Sigmoid colon (tissue), 7 donors: Measurements from ENCODE around the gene LINGO3. TPM values are rescaled to one million over a fixed set of nuclear protein-coding genes. Genes with fewer than 3 reads are reported as not detected.

ENCODE experiments used
- DNase-seq: peaks from one replicate; pipeline ENCODE4 v3.0.0-alpha.2; 2019
- H3K27ac ChIP-seq, 4 donors: fragments of 200-600 bp; sonication (generic); one replicate each; pipeline ENCODE4 v1.5.1; 2016 to 2019; ENCODE audit warnings: mild to moderate bottlenecking in 1 of 4
- H3K27me3 ChIP-seq, 3 donors: fragments of 200-600 bp; sonication (generic); one replicate each; pipeline ENCODE4 v1.5.1; 2019; ENCODE audit warnings: mild to moderate bottlenecking in 1 of 3
- H3K36me3 ChIP-seq, 4 donors: fragments of 200-600 bp; sonication (generic); one replicate each; pipeline ENCODE4 v1.5.1; 2016 to 2019
- H3K4me1 ChIP-seq, 4 donors: fragments of 200-600 bp; sonication (generic); one replicate each; pipeline ENCODE4 v1.5.1; 2017 to 2019
- H3K4me3 ChIP-seq, 4 donors: fragments of 200-600 bp; sonication (generic); one replicate each; pipeline ENCODE4 v1.5.1; 2017 to 2019; ENCODE audit warnings: mild to moderate bottlenecking in 2 of 4, moderate library complexity in 1 of 4
- H3K9me3 ChIP-seq, 4 donors: fragments of 200-600 bp in 3 of 4; sonication (generic) in 3 of 4; one replicate each; pipeline versions ENCODE4 v1.5.1 to v1.6.1; 2013 to 2019
- CTCF ChIP-seq, 4 experiments: fragments of 450-650 bp in 3 of 4; fragments of 200-600 bp in 1 of 4; IDR thresholded peaks; one replicate each; pipeline ENCODE4 v1.5.1; 2016 to 2019; ENCODE audit warnings: antibody characterized with exemption in 4 of 4, mild to moderate bottlenecking in 3 of 4, moderate library complexity in 2 of 4
- EP300 ChIP-seq, 4 donors: sonication (generic); formaldehyde crosslinking; IDR thresholded peaks; one replicate each; pipeline ENCODE4 v1.6.1; 2017; ENCODE audit warnings: antibody characterized with exemption in 4 of 4
- POLR2A ChIP-seq, 2 donors: fragments of 450-650 bp; IDR thresholded peaks; one replicate each; pipeline ENCODE4 v1.6.1; 2016; ENCODE audit warnings: antibody characterized with exemption in 2 of 2, mild to moderate bottlenecking in 2 of 2, moderate library complexity in 2 of 2
- POLR2AphosphoS5 ChIP-seq, 4 donors: sonication (generic); formaldehyde crosslinking; IDR thresholded peaks; one replicate each; pipeline ENCODE4 v1.6.1; 2017; ENCODE audit warnings: antibody characterized with exemption in 4 of 4
- WGBS, 2 donors: extraction: QIAGEN DNeasy Blood & Tissue Kit; methylation state at CpG; one replicate each; pipeline ENCODE4 v1.1.7; 2013; 5-methylcytosine and 5-hydroxymethylcytosine counted together
- intact Hi-C: fragments of 100-400 bp; cut with DNase I; formaldehyde crosslinking; loops from one replicate; pipeline ENCODE4 v1.15.1; 2023
- polyA plus RNA-seq, 3 donors: library from polyadenylated mRNA; stranded (reverse); fragments of 200-250 nt; gene quantifications; one replicate each; pipeline ENCODE4 v1.2.3, GENCODE V29; 2013
- total RNA-seq, 4 donors: library from RNA; depleted of rRNA; stranded (reverse); fragments of >200 nt; gene quantifications; one replicate each; pipeline ENCODE4 v1.1.0, GENCODE V29; 2016
- donor health status: healthy with polysubstance abuse.
- donor health status: Bipolar disorder and iron deficiency.
- donor health status: healthy.

Gene LINGO3
- total and polyA plus RNA-seq, 7 donors: 0.14 to 0.70 TPM; not detected in 5

- no peaks in the 10 kb centered on the region for H3K4me1 ChIP-seq
- no peak for DNase-seq
- intact Hi-C loops: no loop called here
- no peaks in the 10 kb centered on the region for H3K27me3 ChIP-seq
- WGBS, 2 donors: 91 to 93% methylated on average over 34 of the region's 34 CpGs
- H3K9me3 ChIP-seq: no peaks in the 10 kb centered on the region
- peaks cover 0 to 34% (median 6%) of the 10 kb centered on the region in 4 donors for H3K36me3 ChIP-seq
- no peak for TF ChIP-seq POLR2AphosphoS5 (IDR thresholded peaks at IDR 0.05)
- no peak for TF ChIP-seq POLR2A (IDR thresholded peaks at IDR 0.05)
- no peak for TF ChIP-seq EP300 (IDR thresholded peaks at IDR 0.05)
- no peak for TF ChIP-seq CTCF (IDR thresholded peaks at IDR 0.05)
- H3K4me3 ChIP-seq: no peak overlapping the region
- H3K27ac ChIP-seq: no peak overlapping the region
These were observed 46.1 kb upstream of the LINGO3 start for GRCh38 chr19:2353887-2354592.

- H3K4me1 ChIP-seq: no peaks in the 10 kb centered on the region
- no peaks in the 10 kb centered on the region for H3K27me3 ChIP-seq
- DNase-seq: no peak
- 84 to 91% methylated on average over 45 of the region's 45 CpGs for WGBS, 2 donors
- H3K36me3 ChIP-seq: peaks cover 0 to 38% (median 6%) of the 10 kb centered on the region in 4 donors
- H3K4me3 ChIP-seq: no peak overlapping the region
- H3K27ac ChIP-seq: no peak overlapping the region
- H3K9me3 ChIP-seq: no peaks in the 10 kb centered on the region
- intact Hi-C loops: no loop called here
- TF ChIP-seq POLR2AphosphoS5 (IDR thresholded peaks at IDR 0.05) (no peak), CTCF (IDR thresholded peaks at IDR 0.05) (no peak), EP300 (IDR thresholded peaks at IDR 0.05) (no peak), POLR2A (IDR thresholded peaks at IDR 0.05) (no peak)
These were observed 45.4 kb upstream of the LINGO3 start for GRCh38 chr19:2353159-2353886.

- 94 to 95% methylated on average over 24 of the region's 24 CpGs for WGBS, 2 donors
- H3K36me3 ChIP-seq: peaks cover 0 to 38% (median 6%) of the 10 kb centered on the region in 4 donors
- no peak for DNase-seq
These were observed 44.2 kb upstream of the LINGO3 start for GRCh38 chr19:2352121-2352520.

GRCh38 chr19:2351591-2351990, 43.6 kb upstream of the LINGO3 start:
- H3K4me3 ChIP-seq: no peak overlapping the region
- WGBS, 2 donors: 95 to 96% methylated on average over 28 of the region's 28 CpGs
- H3K27ac ChIP-seq: no peak overlapping the region
- no peaks in the 10 kb centered on the region for H3K4me1 ChIP-seq
- DNase-seq: no peak
- H3K9me3 ChIP-seq: no peaks in the 10 kb centered on the region
- intact Hi-C loops: no loop called here
- H3K27me3 ChIP-seq: no peaks in the 10 kb centered on the region
- no peak for TF ChIP-seq POLR2A (IDR thresholded peaks at IDR 0.05)
- no peak for TF ChIP-seq EP300 (IDR thresholded peaks at IDR 0.05)
- no peak for TF ChIP-seq POLR2AphosphoS5 (IDR thresholded peaks at IDR 0.05)
- TF ChIP-seq CTCF (IDR thresholded peaks at IDR 0.05): no peak
- peaks cover 0 to 40% (median 6%) of the 10 kb centered on the region in 4 donors for H3K36me3 ChIP-seq

More at GRCh38 chr19:2352121-2352520, 44.2 kb upstream of the LINGO3 start:
- no peaks in the 10 kb centered on the region for H3K27me3 ChIP-seq
- TF ChIP-seq EP300 (IDR thresholded peaks at IDR 0.05) (no peak), CTCF (IDR thresholded peaks at IDR 0.05) (no peak), POLR2A (IDR thresholded peaks at IDR 0.05) (no peak), POLR2AphosphoS5 (IDR thresholded peaks at IDR 0.05) (no peak)
- no peak overlapping the region for H3K27ac ChIP-seq
- intact Hi-C loops: no loop called here
- H3K4me1 ChIP-seq: no peaks in the 10 kb centered on the region
- H3K9me3 ChIP-seq: no peaks in the 10 kb centered on the region
- no peak overlapping the region for H3K4me3 ChIP-seq
